HG03135 (cell line): ENCODE measurements around the gene DISP3.

Source experiments
- ATAC-seq: cut with Tn5 transposase; IDR thresholded peaks from one replicate; pipeline ENCODE4 v1.9.1; 2021; ENCODE audit warnings: mild to moderate bottlenecking, moderate library complexity; ENCODE audit not compliant: unreplicated experiment

Gene DISP3

GRCh38 chr1:11514366-11514765 lies 35.4 kb downstream of the DISP3 start:
- ATAC-seq, result no peak

GRCh38 chr1:11515368-11516300 lies 36.7 kb downstream of the DISP3 start:
- no peak for ATAC-seq

GRCh38 chr1:11516961-11517635 lies 38.1 kb downstream of the DISP3 start:
- no peak for ATAC-seq

- no peak for ATAC-seq
Observed at GRCh38 chr1:11518016-11518701, 39.2 kb downstream of the DISP3 start.

- ATAC-seq, result no peak
Observed at GRCh38 chr1:11518791-11519628, 40.1 kb downstream of the DISP3 start.

- no peak for ATAC-seq
Observed at GRCh38 chr1:11519629-11520031, 40.7 kb downstream of the DISP3 start.

GRCh38 chr1:11520531-11521233 lies 41.7 kb downstream of the DISP3 start:
- ATAC-seq, result no peak

GRCh38 chr1:11521582-11522399 lies 42.8 kb downstream of the DISP3 start:
- ATAC-seq, result no peak

- ATAC-seq, result no peak
Observed at GRCh38 chr1:11522400-11523235, 43.7 kb downstream of the DISP3 start.

- no peak for ATAC-seq
Observed at GRCh38 chr1:11523261-11523660, 44.3 kb downstream of the DISP3 start.

GRCh38 chr1:11523746-11524464 lies 45.0 kb downstream of the DISP3 start:
- no peak for ATAC-seq

GRCh38 chr1:11524465-11525150 lies 45.7 kb downstream of the DISP3 start:
- no peak for ATAC-seq

- no peak for ATAC-seq
Observed at GRCh38 chr1:11525151-11525505, 46.2 kb downstream of the DISP3 start.

GRCh38 chr1:11525516-11525915 lies 46.6 kb downstream of the DISP3 start:
- ATAC-seq, result no peak

- no peak for ATAC-seq
Observed at GRCh38 chr1:11526071-11526895, 47.3 kb downstream of the DISP3 start.
